Suprapubic skin (tissue), 4 donors: ENCODE results near the gene CKB.

ENCODE experiments used
- CTCF ChIP-seq, 2 donors: fragments of 200-600 bp in 1 of 2; fragments of 450-650 bp in 1 of 2; sonication (generic) in 1 of 2; IDR thresholded peaks; one replicate each; pipeline ENCODE4 v1.5.1; 2016 to 2019; ENCODE audit warnings: antibody characterized with exemption in 2 of 2, mild to moderate bottlenecking in 1 of 2, moderate library complexity in 1 of 2
- EP300 ChIP-seq: sonication (generic); formaldehyde crosslinking; IDR thresholded peaks from one replicate; pipeline ENCODE4 v1.6.1; 2017; ENCODE audit warnings: antibody characterized with exemption
- POLR2A ChIP-seq, 2 donors: fragments of 450-650 bp; IDR thresholded peaks; one replicate each; pipeline ENCODE4 v1.6.1; 2017; ENCODE audit warnings: antibody characterized with exemption in 2 of 2, mild to moderate bottlenecking in 2 of 2, moderate library complexity in 2 of 2
- POLR2AphosphoS5 ChIP-seq, 3 donors: sonication (generic); formaldehyde crosslinking; IDR thresholded peaks; one replicate each; pipeline ENCODE4 v1.6.1; 2017; ENCODE audit warnings: antibody characterized with exemption in 3 of 3

- TF ChIP-seq POLR2A (IDR thresholded peaks at IDR 0.05) (no peak), CTCF (IDR thresholded peaks at IDR 0.05) (no peak), POLR2AphosphoS5 (IDR thresholded peaks at IDR 0.05) (no peak), EP300 (no peak)
Measured at GRCh38 chr14:103560691-103561090, 38.1 kb upstream of the CKB start.
